ENCODE data around the gene AVPR1B. TPM values are rescaled to one million over a fixed set of nuclear protein-coding genes. Genes with fewer than 3 reads are reported as not detected.

Gene AVPR1B
- polyA plus RNA-seq, 1 donor (not counting 4 experiments of a cell fraction or from before 2014, with no cell fraction given), result not detected

DNA sequence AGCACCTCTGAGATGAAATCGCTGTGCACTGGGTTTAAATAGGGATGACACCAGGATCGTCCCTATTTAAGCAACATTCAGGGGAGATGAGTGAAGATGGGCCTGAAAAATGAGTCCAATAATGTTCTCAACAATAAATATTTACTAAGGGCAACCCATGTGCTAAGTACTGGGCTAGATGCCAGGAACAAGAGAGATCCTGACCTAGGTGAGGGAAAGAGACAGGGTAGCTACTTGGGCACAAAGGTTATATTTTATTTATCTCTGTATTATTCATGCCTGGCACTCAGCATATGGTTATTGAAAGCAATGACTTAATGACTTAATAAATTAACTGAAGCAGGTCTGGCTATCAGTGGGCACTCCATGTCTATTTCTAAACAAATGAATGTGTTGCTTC lies 27.4 kb upstream of the AVPR1B start:
- no peaks in the 10 kb centered on the region for H3K36me3 ChIP-seq (ENCODE audit: control insufficient read depth in 2 of 2, extremely low read depth in 1 of 2, insufficient read depth in 2 of 2, low read length in 2 of 2)
- H3K9ac ChIP-seq (ENCODE audit: control insufficient read depth, extremely low read depth, insufficient read depth, low read length), result no peak overlapping the region
- H3K4me3 ChIP-seq (ENCODE audit: control insufficient read depth in 2 of 3, extremely low read depth in 1 of 3, insufficient read depth in 2 of 3, low read depth in 1 of 3, low read length in 3 of 3), result no peak overlapping the region
- no peaks in the 10 kb centered on the region for H3K4me1 ChIP-seq (ENCODE audit: control insufficient read depth, extremely low read depth, insufficient read depth, low read length)
- no peak overlapping the region for H3K4me2 ChIP-seq (ENCODE audit: control insufficient read depth, extremely low read depth, insufficient read depth, low read depth, low read length)
- H3K27ac ChIP-seq (ENCODE audit: control insufficient read depth, insufficient read depth, low read length), result no peak overlapping the region
- DNase-seq (ENCODE audit: low read depth, low spot score), result no peak
- H3K27me3 ChIP-seq (ENCODE audit: control insufficient read depth, extremely low read depth, insufficient read depth, low read length), result peaks cover 19% of the 10 kb centered on the region
- H3K9me3 ChIP-seq (ENCODE audit: control insufficient read depth, low read depth, low read length), result no peaks in the 10 kb centered on the region
- dilution Hi-C loops (cut with MboI; ENCODE audit: extremely low pct_ligation_motif_present, low sequenced_read_pairs), result no loop called here
- FAIRE-seq, result no peak
- no peaks in the 10 kb centered on the region for H3K9me1 ChIP-seq (ENCODE audit: control insufficient read depth, extremely low read depth, insufficient read depth, low read length)
- TF ChIP-seq, protein P1, sequence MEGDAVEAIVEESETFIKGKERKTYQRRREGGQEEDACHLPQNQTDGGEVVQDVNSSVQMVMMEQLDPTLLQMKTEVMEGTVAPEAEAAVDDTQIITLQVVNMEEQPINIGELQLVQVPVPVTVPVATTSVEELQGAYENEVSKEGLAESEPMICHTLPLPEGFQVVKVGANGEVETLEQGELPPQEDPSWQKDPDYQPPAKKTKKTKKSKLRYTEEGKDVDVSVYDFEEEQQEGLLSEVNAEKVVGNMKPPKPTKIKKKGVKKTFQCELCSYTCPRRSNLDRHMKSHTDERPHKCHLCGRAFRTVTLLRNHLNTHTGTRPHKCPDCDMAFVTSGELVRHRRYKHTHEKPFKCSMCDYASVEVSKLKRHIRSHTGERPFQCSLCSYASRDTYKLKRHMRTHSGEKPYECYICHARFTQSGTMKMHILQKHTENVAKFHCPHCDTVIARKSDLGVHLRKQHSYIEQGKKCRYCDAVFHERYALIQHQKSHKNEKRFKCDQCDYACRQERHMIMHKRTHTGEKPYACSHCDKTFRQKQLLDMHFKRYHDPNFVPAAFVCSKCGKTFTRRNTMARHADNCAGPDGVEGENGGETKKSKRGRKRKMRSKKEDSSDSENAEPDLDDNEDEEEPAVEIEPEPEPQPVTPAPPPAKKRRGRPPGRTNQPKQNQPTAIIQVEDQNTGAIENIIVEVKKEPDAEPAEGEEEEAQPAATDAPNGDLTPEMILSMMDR (optimal IDR thresholded peaks at IDR 0.05 in 1 of 3, IDR thresholded peaks at IDR 0.05 in 1 of 3, conservative IDR thresholded peaks at IDR 0.05 in 1 of 3; ENCODE audit: extremely low read depth in 1 of 3, insufficient read depth in 2 of 3, low read length in 3 of 3), result no peak
- TF ChIP-seq EZH2 (IDR thresholded peaks at IDR 0.05; ENCODE audit: low read length), result no peak
- no peaks in the 10 kb centered on the region for H3K79me2 ChIP-seq (ENCODE audit: control insufficient read depth, insufficient read depth, low read length)
- H2AFZ ChIP-seq (ENCODE audit: control insufficient read depth, low read length), result no peak overlapping the region
- H4K20me1 ChIP-seq (ENCODE audit: control insufficient read depth, extremely low read depth, insufficient read depth, low read length), result no peaks in the 10 kb centered on the region

DNA sequence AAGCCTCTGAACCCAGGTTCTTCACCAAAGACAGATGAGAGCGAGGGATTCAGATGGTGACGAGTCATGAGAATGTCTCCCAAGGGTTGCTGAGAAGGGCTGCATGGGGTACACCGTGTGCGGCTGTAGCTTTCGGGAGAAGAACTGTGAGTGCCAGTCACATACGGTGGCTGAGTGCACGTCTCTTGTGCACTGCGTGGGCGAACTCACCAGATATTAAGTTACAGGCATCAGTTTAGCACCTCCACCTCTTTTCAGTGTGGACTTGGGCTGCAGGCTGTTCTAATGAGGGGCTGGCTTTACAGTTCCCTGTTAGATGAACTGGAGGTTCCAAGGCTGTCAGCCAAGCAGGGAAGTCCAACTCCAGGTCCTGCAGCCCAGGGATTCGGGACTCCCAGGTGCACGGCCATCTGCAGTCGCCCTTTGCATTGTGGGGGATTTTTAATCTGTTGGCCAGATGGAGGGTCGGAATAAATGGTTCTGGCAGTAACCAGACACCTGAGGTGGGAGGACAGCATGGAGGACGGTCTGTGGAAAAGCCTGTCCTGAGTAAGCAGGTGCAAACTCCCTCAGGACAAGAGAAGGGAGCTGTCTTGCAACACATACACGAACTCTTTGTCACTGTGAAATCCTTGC lies 26.5 kb upstream of the AVPR1B start:
- H3K4me3 ChIP-seq (ENCODE audit: control insufficient read depth in 2 of 3, extremely low read depth in 1 of 3, insufficient read depth in 2 of 3, low read depth in 1 of 3, low read length in 3 of 3), result no peak overlapping the region
- TF ChIP-seq, protein P1 (optimal IDR thresholded peaks at IDR 0.05 in 1 of 3, IDR thresholded peaks at IDR 0.05 in 1 of 3, conservative IDR thresholded peaks at IDR 0.05 in 1 of 3; ENCODE audit: extremely low read depth in 1 of 3, insufficient read depth in 2 of 3, low read length in 3 of 3), result no peak
- TF ChIP-seq EZH2 (IDR thresholded peaks at IDR 0.05; ENCODE audit: low read length), result no peak
- no peak overlapping the region for H2AFZ ChIP-seq (ENCODE audit: control insufficient read depth, low read length)
- H3K36me3 ChIP-seq (ENCODE audit: control insufficient read depth in 2 of 2, extremely low read depth in 1 of 2, insufficient read depth in 2 of 2, low read length in 2 of 2), result no peaks in the 10 kb centered on the region
- dilution Hi-C loops (cut with MboI; ENCODE audit: extremely low pct_ligation_motif_present, low sequenced_read_pairs), result no loop called here
- no peak overlapping the region for H3K9ac ChIP-seq (ENCODE audit: control insufficient read depth, extremely low read depth, insufficient read depth, low read length)
- DNase-seq (ENCODE audit: low read depth, low spot score), result no peak
- no peaks in the 10 kb centered on the region for H3K9me3 ChIP-seq (ENCODE audit: control insufficient read depth, low read depth, low read length)
- FAIRE-seq, result no peak
- peaks cover 20% of the 10 kb centered on the region for H3K27me3 ChIP-seq (ENCODE audit: control insufficient read depth, extremely low read depth, insufficient read depth, low read length)
- no peaks in the 10 kb centered on the region for H3K9me1 ChIP-seq (ENCODE audit: control insufficient read depth, extremely low read depth, insufficient read depth, low read length)
- H3K27ac ChIP-seq (ENCODE audit: control insufficient read depth, insufficient read depth, low read length), result no peak overlapping the region
- H3K4me2 ChIP-seq (ENCODE audit: control insufficient read depth, extremely low read depth, insufficient read depth, low read depth, low read length), result no peak overlapping the region
- no peaks in the 10 kb centered on the region for H3K79me2 ChIP-seq (ENCODE audit: control insufficient read depth, insufficient read depth, low read length)
- no peaks in the 10 kb centered on the region for H4K20me1 ChIP-seq (ENCODE audit: control insufficient read depth, extremely low read depth, insufficient read depth, low read length)
- H3K4me1 ChIP-seq (ENCODE audit: control insufficient read depth, extremely low read depth, insufficient read depth, low read length), result no peaks in the 10 kb centered on the region
